ENCODE data around the gene KCTD11.
A peak's percentile ranks its signal among the peaks of the same experiment; 100 is the strongest.

Gene KCTD11

DNA sequence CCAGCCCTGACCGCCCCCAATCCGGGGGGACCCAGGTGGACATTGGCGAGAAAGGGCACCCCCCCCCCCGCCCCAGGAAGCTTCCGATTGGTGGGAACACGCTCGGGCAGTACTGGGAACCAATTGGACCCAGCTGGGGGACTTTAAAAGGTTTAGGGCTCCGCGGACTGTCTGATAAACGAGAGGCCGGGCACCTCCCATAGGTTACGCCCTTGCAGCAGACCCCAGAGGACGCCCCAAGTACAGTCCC lies 51.7 kb downstream of the KCTD11 start:
- Histone ChIP-seq H3K27me3 (no peaks in the 10 kb centered on the region), H3K36me3 (peaks cover 0 to 6% (median 0%) of the 10 kb centered on the region in 3 donors), H3K4me1 (peaks cover 0 to 33% (median 24%) of the 10 kb centered on the region in 4 donors), H3K4me3 (peak overlapping the region; percentile 61 to 74), H3K9me3 (no peaks in the 10 kb centered on the region), H3K27ac (peak overlapping the region; percentile 90)
- intact Hi-C loops (cut with DNase I; ENCODE audit: low total_unique reads), result no loop called here
- no peak for DNase-seq
- TF ChIP-seq, protein P1, sequence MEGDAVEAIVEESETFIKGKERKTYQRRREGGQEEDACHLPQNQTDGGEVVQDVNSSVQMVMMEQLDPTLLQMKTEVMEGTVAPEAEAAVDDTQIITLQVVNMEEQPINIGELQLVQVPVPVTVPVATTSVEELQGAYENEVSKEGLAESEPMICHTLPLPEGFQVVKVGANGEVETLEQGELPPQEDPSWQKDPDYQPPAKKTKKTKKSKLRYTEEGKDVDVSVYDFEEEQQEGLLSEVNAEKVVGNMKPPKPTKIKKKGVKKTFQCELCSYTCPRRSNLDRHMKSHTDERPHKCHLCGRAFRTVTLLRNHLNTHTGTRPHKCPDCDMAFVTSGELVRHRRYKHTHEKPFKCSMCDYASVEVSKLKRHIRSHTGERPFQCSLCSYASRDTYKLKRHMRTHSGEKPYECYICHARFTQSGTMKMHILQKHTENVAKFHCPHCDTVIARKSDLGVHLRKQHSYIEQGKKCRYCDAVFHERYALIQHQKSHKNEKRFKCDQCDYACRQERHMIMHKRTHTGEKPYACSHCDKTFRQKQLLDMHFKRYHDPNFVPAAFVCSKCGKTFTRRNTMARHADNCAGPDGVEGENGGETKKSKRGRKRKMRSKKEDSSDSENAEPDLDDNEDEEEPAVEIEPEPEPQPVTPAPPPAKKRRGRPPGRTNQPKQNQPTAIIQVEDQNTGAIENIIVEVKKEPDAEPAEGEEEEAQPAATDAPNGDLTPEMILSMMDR (IDR thresholded peaks at IDR 0.05), result no peak

DNA sequence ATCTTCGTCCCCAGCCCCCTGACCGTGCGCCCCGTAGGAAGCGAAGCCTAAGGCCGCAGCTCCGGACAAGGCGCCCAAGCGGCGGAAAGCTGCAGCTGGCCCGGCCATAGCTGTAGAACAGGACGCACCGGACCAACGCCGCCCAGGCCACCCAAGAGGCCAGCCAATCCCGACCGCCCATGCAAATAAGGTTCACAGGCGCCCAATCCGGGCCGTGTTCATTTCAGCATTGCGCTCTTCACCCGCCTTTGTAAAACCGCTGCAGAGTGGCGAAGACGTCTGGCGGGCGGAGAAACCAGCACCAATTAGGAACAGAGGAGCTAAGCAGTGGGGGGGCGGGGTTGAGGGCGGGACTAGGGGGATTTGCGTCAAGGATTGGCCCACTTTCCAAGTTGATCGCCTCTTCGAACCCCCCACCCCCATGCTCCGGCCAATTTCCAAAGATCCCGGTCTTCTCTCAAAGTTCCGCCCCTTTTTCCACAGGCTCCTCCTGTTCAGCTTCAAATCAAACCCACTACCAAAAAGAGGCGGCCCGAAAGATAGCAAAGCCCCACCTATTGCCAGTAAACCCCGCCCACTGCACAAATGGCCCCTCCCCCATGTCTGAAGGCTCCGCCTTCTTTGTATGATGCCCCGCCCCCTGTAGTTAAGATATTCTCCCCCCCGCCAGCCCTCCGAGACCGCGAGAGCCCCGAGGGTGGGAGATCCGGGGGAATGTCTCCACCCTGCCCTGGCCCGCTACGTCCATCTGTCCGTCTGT lies 52.2 kb downstream of the KCTD11 start, which contains the start of gene TMEM256:
TMEM256 (minus strand) TSS at position 121 of the 760 bp plus-strand sequence; CDS start at position 108, 13 bp downstream.
- Histone ChIP-seq H3K4me3 (peak within 1 kb of the TSS; percentile 61 to 74), H3K9me3 (no peaks in the 10 kb centered on the region), H3K4me1 (peaks cover 0 to 33% (median 24%) of the 10 kb centered on the region in 4 donors), H3K27ac (peak within 1 kb of the TSS; percentile 90), H3K27me3 (no peaks in the 10 kb centered on the region), H3K36me3 (peaks cover under 1 to 11% (median 2%) of the 10 kb centered on the region in 3 donors)
- peak; percentile 99 to 100 for DNase-seq
- TF ChIP-seq, protein P1 (IDR thresholded peaks at IDR 0.05), result peak in 1 of 2 experiments; percentile 34
- intact Hi-C loops (cut with DNase I; ENCODE audit: low total_unique reads), result no loop called here
